Activated naive CD8-positive, alpha-beta T cell treated with anti-CD3 and anti-CD28 coated beads, Interleukin-2, amount 50 U/mL, for 16 hours (primary cell): ENCODE results near the gene PRR29.
"Not testable (repeated sequence)": the region's sequence is repeated elsewhere in the genome, so short reads cannot be mapped to it uniquely, and the experiment has no call there.

ENCODE experiments used
- DNase-seq: peaks from one replicate; pipeline ENCODE4 v3.0.0-alpha.2; 2020; ENCODE audit warnings: low read depth, low spot score

The PRR29 gene

GRCh38 chr17:63996430-63997182, 1.5 kb upstream of the PRR29 start:
- no peak for DNase-seq

- DNase-seq = no peak
These were observed 656 bp upstream of the PRR29 start for GRCh38 chr17:63997341-63998048.

- DNase-seq = no peak
These were observed 849 bp downstream of the PRR29 start for GRCh38 chr17:63998721-63999679.

- no peak for DNase-seq
These were observed 1.8 kb downstream of the PRR29 start for GRCh38 chr17:63999680-64000531.

- DNase-seq = no peak
These were observed 3.0 kb downstream of the PRR29 start for GRCh38 chr17:64001091-64001579.

- no peak for DNase-seq
These were observed 3.8 kb downstream of the PRR29 start for GRCh38 chr17:64001763-64002529.

- no peak for DNase-seq
These were observed 4.7 kb downstream of the PRR29 start for GRCh38 chr17:64002658-64003525.

GRCh38 chr17:64003526-64004121, 5.5 kb downstream of the PRR29 start:
- no peak for DNase-seq

GRCh38 chr17:64004218-64004770, 6.1 kb downstream of the PRR29 start:
- no peak for DNase-seq

GRCh38 chr17:64004903-64005733, 7.0 kb downstream of the PRR29 start:
- no peak for DNase-seq

- no peak for DNase-seq
These were observed 7.6 kb downstream of the PRR29 start for GRCh38 chr17:64005734-64006167.

GRCh38 chr17:64006361-64007088, 8.4 kb downstream of the PRR29 start:
- no peak for DNase-seq

- not testable (repeated sequence) for DNase-seq
These were observed 9.1 kb downstream of the PRR29 start for GRCh38 chr17:64007089-64007837.

- DNase-seq = no peak
These were observed 9.7 kb downstream of the PRR29 start for GRCh38 chr17:64007838-64008282.

GRCh38 chr17:64008346-64008745, 10.2 kb downstream of the PRR29 start:
- no peak for DNase-seq

- DNase-seq = no peak
These were observed 10.7 kb downstream of the PRR29 start for GRCh38 chr17:64008830-64009229.
